ENCODE data around the gene CMTM5.
"Not testable (repeated sequence)": the region's sequence is repeated elsewhere in the genome, so short reads cannot be mapped to it uniquely, and the experiment has no call there.

CMTM5 gene

GRCh38 chr14:23379366-23380196 lies 2.7 kb downstream of the CMTM5 start:
- Mint-ChIP-seq H3K27ac (no peak overlapping the region), H3K27me3 (peaks cover 27 to 48% of the 10 kb centered on the region in 2 donors), H3K36me3 (no peaks in the 10 kb centered on the region), H3K4me1 (peaks cover 2 to 5% of the 10 kb centered on the region in 2 donors), H3K9me3 (no peaks in the 10 kb centered on the region), H3K4me3 (no peak overlapping the region)
- ATAC-seq (replicated peaks) (peak; percentile 73 to 86), DNase-seq (peak; percentile 16)

DNA sequence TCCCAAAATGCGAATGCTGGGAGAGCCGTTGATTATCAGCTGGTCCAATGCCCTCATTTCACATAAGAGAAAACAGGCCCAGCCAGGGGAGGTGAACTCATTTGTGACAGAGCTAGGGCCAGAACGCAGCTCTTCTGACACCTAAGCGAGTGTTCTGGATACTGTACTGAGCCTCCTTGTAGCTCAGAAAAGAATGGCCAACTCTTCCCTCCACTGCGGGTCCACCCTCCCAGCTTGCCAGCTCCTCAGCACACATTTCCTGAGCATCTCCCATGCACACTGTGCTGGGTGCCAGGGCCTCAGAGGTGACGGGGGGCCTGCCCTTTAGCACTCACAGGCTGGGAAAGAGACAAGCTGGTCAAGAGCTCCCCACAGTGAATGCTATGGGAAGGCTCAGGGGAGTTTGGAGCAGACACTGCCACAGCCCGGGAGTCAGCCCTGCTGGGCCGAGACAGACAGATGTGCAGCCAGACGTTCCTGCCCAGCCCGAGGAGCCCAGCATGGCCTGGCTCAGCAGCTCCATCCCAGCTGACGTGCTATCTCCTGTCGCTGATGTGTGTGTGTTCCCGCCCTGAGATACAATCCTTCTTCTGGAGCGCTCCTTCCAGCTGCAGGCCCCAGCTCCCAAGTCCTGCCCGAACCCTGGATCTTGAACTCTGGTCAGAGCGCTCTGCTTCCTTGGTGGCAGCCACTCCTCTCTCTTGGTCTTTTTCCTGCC lies 3.5 kb downstream of the CMTM5 start:
- peaks cover 28 to 48% of the 10 kb centered on the region in 2 donors for H3K27me3 Mint-ChIP-seq
- no peaks in the 10 kb centered on the region for H3K36me3 Mint-ChIP-seq
- peak; percentile 6 to 21 for ATAC-seq (replicated peaks)
- no peaks in the 10 kb centered on the region for H3K9me3 Mint-ChIP-seq
- no peak overlapping the region for H3K27ac Mint-ChIP-seq
- peaks cover 2 to 5% of the 10 kb centered on the region in 2 donors for H3K4me1 Mint-ChIP-seq
- H3K4me3 Mint-ChIP-seq: no peak overlapping the region
- no peak for DNase-seq

GRCh38 chr14:23380976-23381375 lies 4.1 kb downstream of the CMTM5 start:
- no peak overlapping the region for H3K4me3 Mint-ChIP-seq
- peaks cover 2 to 5% of the 10 kb centered on the region in 2 donors for H3K4me1 Mint-ChIP-seq
- no peak for ATAC-seq (replicated peaks)
- no peak for DNase-seq
- H3K9me3 Mint-ChIP-seq: no peaks in the 10 kb centered on the region
- no peaks in the 10 kb centered on the region for H3K36me3 Mint-ChIP-seq
- no peak overlapping the region for H3K27ac Mint-ChIP-seq
- H3K27me3 Mint-ChIP-seq: peaks cover 28 to 50% of the 10 kb centered on the region in 2 donors

- peaks cover 28 to 56% of the 10 kb centered on the region in 2 donors for H3K27me3 Mint-ChIP-seq
- H3K9me3 Mint-ChIP-seq: no peaks in the 10 kb centered on the region
- no peak overlapping the region for H3K4me3 Mint-ChIP-seq
- DNase-seq (no peak), ATAC-seq (replicated peaks) (no peak)
- H3K27ac Mint-ChIP-seq: no peak overlapping the region
- H3K4me1 Mint-ChIP-seq: peaks cover 2 to 5% of the 10 kb centered on the region in 2 donors
- no peaks in the 10 kb centered on the region for H3K36me3 Mint-ChIP-seq
These were observed 5.0 kb downstream of the CMTM5 start for GRCh38 chr14:23381871-23382270.

DNA sequence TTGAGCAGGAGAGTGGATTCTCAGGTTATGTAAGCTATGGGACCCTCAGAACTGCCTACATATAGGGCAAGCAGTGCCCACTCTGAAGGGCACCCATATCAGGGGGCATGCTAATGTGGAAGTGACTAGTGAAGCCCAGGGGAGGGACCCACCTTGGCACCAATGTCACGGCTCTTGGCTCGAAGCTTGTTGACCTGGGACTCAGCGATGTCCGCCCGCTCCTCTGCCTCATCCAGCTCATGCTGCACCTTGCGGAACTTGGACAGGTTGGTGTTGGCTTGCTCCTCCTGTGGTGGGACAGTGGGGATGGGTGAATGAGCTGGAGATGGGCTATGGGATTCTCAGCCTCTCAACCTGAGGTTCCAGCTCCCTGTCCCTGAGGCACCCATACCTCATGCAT lies 5.4 kb downstream of the CMTM5 start:
- Mint-ChIP-seq H3K9me3 (no peaks in the 10 kb centered on the region), H3K36me3 (no peaks in the 10 kb centered on the region), H3K27ac (no peak overlapping the region), H3K27me3 (peaks cover 27 to 55% of the 10 kb centered on the region in 2 donors), H3K4me1 (peaks cover 2 to 5% of the 10 kb centered on the region in 2 donors), H3K4me3 (no peak overlapping the region)
- no peak for DNase-seq
- no peak for ATAC-seq (replicated peaks)

GRCh38 chr14:23382731-23383440 lies 6.0 kb downstream of the CMTM5 start:
- H3K36me3 Mint-ChIP-seq: no peaks in the 10 kb centered on the region
- no peaks in the 10 kb centered on the region for H3K9me3 Mint-ChIP-seq
- ATAC-seq (replicated peaks): no peak
- H3K27ac Mint-ChIP-seq: no peak overlapping the region
- DNase-seq: no peak
- peaks cover under 1 to 5% of the 10 kb centered on the region in 2 donors for H3K4me1 Mint-ChIP-seq
- no peak overlapping the region for H3K4me3 Mint-ChIP-seq
- H3K27me3 Mint-ChIP-seq: peaks cover 29 to 57% of the 10 kb centered on the region in 2 donors

DNA sequence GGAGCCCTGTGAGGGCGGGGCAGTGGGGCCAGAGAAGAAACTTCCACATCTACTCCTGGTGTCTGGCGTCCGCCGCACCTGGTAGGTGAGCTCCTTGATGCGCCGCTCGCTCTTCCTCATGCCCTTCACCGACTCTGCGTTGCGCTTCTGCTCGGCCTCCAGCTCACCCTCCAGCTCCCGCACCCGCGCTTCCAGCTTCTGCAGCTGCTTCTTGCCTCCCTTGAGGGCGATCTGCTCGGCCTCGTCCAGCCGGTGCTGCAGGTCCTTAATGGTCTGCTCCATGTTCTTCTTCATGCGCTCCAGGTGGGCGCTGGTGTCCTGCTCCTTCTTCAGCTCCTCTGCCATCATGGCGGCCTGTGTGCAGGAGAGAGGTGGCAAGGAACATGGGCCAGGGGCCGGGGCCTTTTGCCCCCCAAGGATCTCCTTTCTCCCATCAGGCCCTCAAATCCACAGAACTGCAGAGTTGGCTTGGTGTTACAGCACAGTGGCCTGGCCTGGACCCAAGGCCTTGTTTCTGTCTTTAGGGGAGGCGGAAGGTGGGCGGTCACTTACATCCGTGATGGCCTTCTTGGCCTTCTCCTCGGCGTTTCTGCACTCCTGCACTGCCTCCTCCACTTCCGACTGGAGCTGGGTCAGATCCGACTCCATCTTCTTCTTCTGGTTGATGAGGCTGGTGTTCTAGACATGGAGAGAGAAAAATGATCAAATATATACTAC lies 7.7 kb downstream of the CMTM5 start:
- peaks cover 2 to 5% of the 10 kb centered on the region in 2 donors for H3K4me1 Mint-ChIP-seq
- H3K27me3 Mint-ChIP-seq: peaks cover 46 to 60% of the 10 kb centered on the region in 2 donors
- H3K4me3 Mint-ChIP-seq: no peak overlapping the region
- no peak overlapping the region for H3K27ac Mint-ChIP-seq
- DNase-seq (no peak), ATAC-seq (replicated peaks) (no peak)
- H3K36me3 Mint-ChIP-seq: no peaks in the 10 kb centered on the region
- H3K9me3 Mint-ChIP-seq: no peaks in the 10 kb centered on the region

GRCh38 chr14:23385244-23385641 lies 8.4 kb downstream of the CMTM5 start:
- no peaks in the 10 kb centered on the region for H3K9me3 Mint-ChIP-seq
- no peak for ATAC-seq (replicated peaks)
- peaks cover 2 to 5% of the 10 kb centered on the region in 2 donors for H3K4me1 Mint-ChIP-seq
- H3K27ac Mint-ChIP-seq: no peak overlapping the region
- peaks cover 53 to 60% of the 10 kb centered on the region in 2 donors for H3K27me3 Mint-ChIP-seq
- H3K36me3 Mint-ChIP-seq: no peaks in the 10 kb centered on the region
- H3K4me3 Mint-ChIP-seq: no peak overlapping the region
- DNase-seq: no peak

DNA sequence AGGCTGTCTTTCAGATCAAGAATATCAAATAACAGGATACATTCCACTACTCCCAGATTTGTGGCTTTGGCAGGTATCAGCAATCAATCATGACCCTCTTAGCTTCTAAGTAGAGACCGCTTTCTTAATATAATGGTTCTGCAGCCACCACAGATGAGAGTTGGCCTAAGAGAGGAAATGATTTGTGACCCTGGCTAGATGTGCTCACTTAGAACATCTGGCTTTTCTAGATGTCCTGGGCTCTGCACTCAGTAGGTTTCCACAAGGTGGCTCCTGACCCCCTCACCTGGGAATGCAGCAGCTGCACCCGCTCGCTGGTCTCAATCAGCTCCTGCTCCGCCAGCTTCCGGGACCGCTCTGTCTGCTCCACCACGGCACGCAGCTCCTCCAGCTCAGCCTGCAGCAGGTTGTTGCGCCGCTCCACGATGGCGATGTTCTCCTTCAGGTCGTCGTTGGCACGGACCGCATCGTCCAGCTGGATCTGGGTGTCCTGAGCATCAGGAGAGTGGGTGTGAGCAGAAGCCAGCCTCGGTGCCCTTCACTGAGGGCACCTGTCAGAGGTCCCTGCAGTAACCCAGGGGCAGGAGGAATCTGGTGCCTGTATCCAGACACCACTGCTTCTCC lies 8.9 kb downstream of the CMTM5 start:
- Mint-ChIP-seq H3K9me3 (no peaks in the 10 kb centered on the region), H3K36me3 (no peaks in the 10 kb centered on the region), H3K4me1 (peaks cover 2 to 5% of the 10 kb centered on the region in 2 donors), H3K27me3 (peaks cover 52 to 61% of the 10 kb centered on the region in 2 donors), H3K4me3 (no peak overlapping the region), H3K27ac (no peak overlapping the region)
- ATAC-seq (replicated peaks) (no peak), DNase-seq (no peak)

GRCh38 chr14:23386266-23386657 lies 9.4 kb downstream of the CMTM5 start:
- H3K36me3 Mint-ChIP-seq; H3K4me1 Mint-ChIP-seq; DNase-seq; ATAC-seq (replicated peaks); H3K4me3 Mint-ChIP-seq; H3K9me3 Mint-ChIP-seq; H3K27ac Mint-ChIP-seq: not testable (repeated sequence)
- H3K27me3 Mint-ChIP-seq: peaks cover 48 to 56% of the 10 kb centered on the region in 2 donors

- DNase-seq (no peak), ATAC-seq (replicated peaks) (no peak)
- Mint-ChIP-seq H3K36me3 (no peaks in the 10 kb centered on the region), H3K4me3 (no peak overlapping the region), H3K27ac (no peak overlapping the region), H3K4me1 (peaks cover 1 to 2% of the 10 kb centered on the region in 2 donors), H3K9me3 (no peaks in the 10 kb centered on the region), H3K27me3 (peaks cover 48 to 56% of the 10 kb centered on the region in 2 donors)
These were observed 10.2 kb downstream of the CMTM5 start for GRCh38 chr14:23386999-23387398.

DNA sequence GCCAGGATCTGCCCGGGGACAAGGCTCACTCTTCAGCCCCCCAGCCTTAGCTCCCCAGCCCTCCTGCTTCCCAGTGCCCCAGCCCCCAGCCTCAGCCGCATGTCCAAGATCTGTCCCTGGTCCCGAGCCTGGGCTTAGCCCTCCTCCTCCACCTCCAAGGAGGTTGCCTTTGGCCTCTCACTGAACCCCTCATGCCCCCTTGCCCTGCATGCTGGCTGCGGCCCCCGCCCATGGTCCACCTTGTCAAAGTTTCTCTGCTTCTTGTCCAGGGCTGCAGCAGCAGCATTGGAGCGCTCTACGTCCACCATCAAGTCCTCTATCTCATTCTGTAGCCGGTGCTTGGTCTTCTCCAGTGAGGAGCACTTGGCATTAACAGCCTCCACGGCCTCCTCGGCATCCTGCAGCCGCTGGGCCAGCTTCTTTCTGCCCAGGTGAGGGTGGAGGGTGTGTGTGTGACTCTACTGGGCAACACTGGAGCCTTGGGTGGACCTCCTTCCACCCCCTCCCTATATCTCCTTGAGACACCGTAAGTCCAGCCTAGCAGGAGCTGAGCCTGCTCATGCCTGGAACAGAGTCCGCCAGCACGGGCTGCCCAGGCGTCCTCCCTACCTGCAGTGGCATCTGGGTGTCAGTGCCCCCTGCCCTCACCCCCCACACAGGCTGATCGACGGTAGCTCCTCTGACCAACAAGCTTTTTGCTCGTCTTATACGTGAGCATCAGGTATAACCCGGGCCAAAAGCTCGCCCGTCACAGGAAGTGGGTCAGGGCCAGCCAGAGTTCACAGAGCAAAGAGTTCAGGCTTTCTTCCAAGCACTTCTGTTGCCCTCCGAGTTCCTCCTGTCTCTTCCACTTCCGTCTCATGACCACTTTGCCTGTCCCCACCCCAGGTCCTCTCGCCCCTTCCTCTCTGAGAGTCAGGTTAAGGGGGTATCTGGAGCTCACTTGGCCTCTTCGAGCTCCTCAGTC lies 11.4 kb downstream of the CMTM5 start:
- no peak for ATAC-seq (replicated peaks)
- peaks cover 45 to 53% of the 10 kb centered on the region in 2 donors for H3K27me3 Mint-ChIP-seq
- no peak overlapping the region for H3K4me3 Mint-ChIP-seq
- no peak for DNase-seq
- H3K4me1 Mint-ChIP-seq: peaks cover 0 to 2% of the 10 kb centered on the region in 2 donors
- H3K27ac Mint-ChIP-seq: no peak overlapping the region
- no peaks in the 10 kb centered on the region for H3K36me3 Mint-ChIP-seq
- H3K9me3 Mint-ChIP-seq: no peaks in the 10 kb centered on the region

- peaks cover 0 to 2% of the 10 kb centered on the region in 2 donors for H3K4me1 Mint-ChIP-seq
- H3K9me3 Mint-ChIP-seq: no peaks in the 10 kb centered on the region
- H3K4me3 Mint-ChIP-seq: no peak overlapping the region
- H3K36me3 Mint-ChIP-seq: no peaks in the 10 kb centered on the region
- DNase-seq (no peak), ATAC-seq (replicated peaks) (no peak)
- H3K27ac Mint-ChIP-seq: no peak overlapping the region
- H3K27me3 Mint-ChIP-seq: peaks cover 51 to 56% of the 10 kb centered on the region in 2 donors
These were observed 12.2 kb downstream of the CMTM5 start for GRCh38 chr14:23388996-23389395.

Measured in stimulated activated naive B cell treated with anti-CD40 and anti-IgM and Interleukin-4, amounts not matched to agents 10 μg/mL and 1 μg/mL and 100 μg/mL, for 72 hours (primary cell).